MCF 10A (cell line): Measurements from ENCODE around the gene CHRDL2. TPM values are rescaled to one million over a fixed set of nuclear protein-coding genes. Genes with fewer than 3 reads are reported as not detected.
A peak's percentile ranks its signal among the peaks of the same experiment; 100 is the strongest.

Experiments used
- BruUV-seq: library from RNA; stranded (reverse); fragments of 400-500 nt; replicated peaks from 2 replicates; lab custom pipeline; 2021; lab: Mats Ljungman, UMichigan
- CTCF ChIA-PET: fragments of 300-600 bp; sonication (Branson Sonifier 250); formaldehyde crosslinking; extraction: SDS; loops from one replicate; lab custom pipeline; 2021; ENCODE audit warnings: antibody characterized with exemption, inconsistent platforms; lab: Yijun Ruan, JAX
- POLR2A ChIA-PET: fragments of 300-600, 350-650 bp; sonication (Branson Sonifier 250); formaldehyde crosslinking; extraction: SDS; loops from one replicate; lab custom pipeline; 2020; ENCODE audit warnings: antibody characterized with exemption, inconsistent platforms; lab: Yijun Ruan, JAX
- DNase-seq: peaks from one replicate; pipeline ENCODE4 v3.0.0-alpha.2; 2018; ENCODE audit not compliant: unreplicated experiment
- H3K27ac Mint-ChIP-seq: one replicate; pipeline ENCODE4 v1.8.0; 2022; ENCODE audit warnings: mild to moderate bottlenecking, low read depth, mixed read lengths; ENCODE audit not compliant: unreplicated experiment
- H3K27me3 Mint-ChIP-seq: one replicate; pipeline ENCODE4 v1.8.0; 2022; ENCODE audit warnings: mixed read lengths; ENCODE audit not compliant: insufficient read depth, unreplicated experiment
- H3K36me3 Mint-ChIP-seq: one replicate; pipeline ENCODE4 v1.8.0; 2022; ENCODE audit warnings: mild to moderate bottlenecking, moderate library complexity, mixed read lengths; ENCODE audit not compliant: insufficient read depth, unreplicated experiment
- H3K4me1 Mint-ChIP-seq: one replicate; pipeline ENCODE4 v1.8.0; 2022; ENCODE audit warnings: mixed read lengths; ENCODE audit not compliant: insufficient read depth, unreplicated experiment
- H3K4me3 Mint-ChIP-seq: one replicate; pipeline ENCODE4 v1.8.0; 2022; ENCODE audit warnings: mild to moderate bottlenecking, moderate library complexity, mixed read lengths; ENCODE audit not compliant: unreplicated experiment
- H3K9me3 Mint-ChIP-seq: one replicate; pipeline ENCODE4 v1.8.0; 2022; ENCODE audit warnings: mixed read lengths; ENCODE audit not compliant: unreplicated experiment
- CTCF ChIP-seq: fragments of 200-600 bp; IDR thresholded peaks from one replicate; pipeline ENCODE4 v1.8.0; 2022; ENCODE audit warnings: antibody characterized with exemption, mild to moderate bottlenecking; ENCODE audit not compliant: unreplicated experiment
- intact Hi-C: fragments of 100-400 bp; cut with micrococcal nuclease; formaldehyde crosslinking; loops from 2 replicates; pipeline ENCODE4 v1.14.1; 2022
- total RNA-seq: library from RNA; stranded (reverse); gene quantifications from 2 replicates; pipeline ENCODE4 v1.2.3, GENCODE V29; 2022

The CHRDL2 gene
- total RNA-seq, 1 experiment from 2014 or later = not detected

- BruUV-seq = TSS peak; percentile 87
- peak; percentile 68 for DNase-seq
- Mint-ChIP-seq H3K27ac (peak overlapping the region; percentile 98), H3K9me3 (no peaks in the 10 kb centered on the region), H3K4me3 (peak overlapping the region; percentile 64), H3K36me3 (no peaks in the 10 kb centered on the region), H3K27me3 (no peaks in the 10 kb centered on the region), H3K4me1 (peaks cover 27% of the 10 kb centered on the region)
- TF ChIP-seq CTCF = no peak
- CTCF ChIA-PET = interaction anchor here (0.7 to 1.7 kb wide), 6 partner anchors 14 to 552 kb away, joined by 3 to 7 read pairs (median 4); no protein-coding TSS in a partner anchor
- intact Hi-C loops = no loop called here
- POLR2A ChIA-PET = interaction anchor here (0.6 to 1.1 kb wide), 5 partner anchors 29 to 84 kb away, joined by 3 to 4 read pairs (median 4); no protein-coding TSS in a partner anchor
Measured at GRCh38 chr11:74696500-74696899, 34.7 kb downstream of the CHRDL2 start.

- Mint-ChIP-seq H3K4me3 (no peak overlapping the region), H3K36me3 (no peaks in the 10 kb centered on the region), H3K27me3 (no peaks in the 10 kb centered on the region), H3K9me3 (no peaks in the 10 kb centered on the region), H3K27ac (no peak overlapping the region), H3K4me1 (peaks cover 27% of the 10 kb centered on the region)
- ChIA-PET CTCF (interaction anchor here (0.7 to 1.7 kb wide), 6 partner anchors 15 to 553 kb away, joined by 3 to 7 read pairs (median 4); no protein-coding TSS in a partner anchor), POLR2A (interaction anchor here (0.6 to 1.1 kb wide), 2 partner anchors 8 to 61 kb away, joined by 3 to 4 read pairs; no protein-coding TSS in a partner anchor)
- intact Hi-C loops = no loop called here
- DNase-seq = peak; percentile 35
- BruUV-seq = no TSS peak
- no peak for TF ChIP-seq CTCF
Measured at GRCh38 chr11:74695705-74696280, 35.4 kb downstream of the CHRDL2 start.

- intact Hi-C loops = no loop called here
- ChIA-PET CTCF (interaction anchor here (0.6 to 2.0 kb wide), 6 partner anchors 8 to 245 kb away, joined by 3 to 17 read pairs (median 3); no protein-coding TSS in a partner anchor), POLR2A (interaction anchor here (0.6 to 1.0 kb wide), 2 partner anchors 8 to 13 kb away, joined by 3 to 4 read pairs; no protein-coding TSS in a partner anchor)
- Mint-ChIP-seq H3K4me1 (peaks cover 27% of the 10 kb centered on the region), H3K27me3 (no peaks in the 10 kb centered on the region), H3K9me3 (no peaks in the 10 kb centered on the region), H3K4me3 (no peak overlapping the region), H3K36me3 (no peaks in the 10 kb centered on the region), H3K27ac (no peak overlapping the region)
- no peak for TF ChIP-seq CTCF
- DNase-seq = peak; percentile 85
- BruUV-seq = no TSS peak
Measured at GRCh38 chr11:74694136-74694930, 36.9 kb downstream of the CHRDL2 start.

- TF ChIP-seq CTCF = no peak
- Mint-ChIP-seq H3K4me1 (peaks cover 28% of the 10 kb centered on the region), H3K27ac (no peak overlapping the region), H3K9me3 (no peaks in the 10 kb centered on the region), H3K36me3 (no peaks in the 10 kb centered on the region), H3K4me3 (no peak overlapping the region), H3K27me3 (no peaks in the 10 kb centered on the region)
- ChIA-PET CTCF (interaction anchor here (0.5 to 2.0 kb wide), 6 partner anchors 8 to 244 kb away, joined by 3 to 17 read pairs (median 3); no protein-coding TSS in a partner anchor), POLR2A (interaction anchor here (0.6 kb wide), 1 partner anchor 9 kb away, joined by 3 read pairs; no protein-coding TSS in a partner anchor)
- BruUV-seq = no TSS peak
- DNase-seq = no peak
- intact Hi-C loops = no loop called here
Measured at GRCh38 chr11:74693531-74693930, 37.7 kb downstream of the CHRDL2 start.
